GM21529 (cell line): Measurements from ENCODE around the gene BOD1.

Source experiments
- ATAC-seq: cut with Tn5 transposase; IDR thresholded peaks from one replicate; pipeline ENCODE4 v1.9.1; 2021; ENCODE audit not compliant: unreplicated experiment

BOD1 gene

DNA sequence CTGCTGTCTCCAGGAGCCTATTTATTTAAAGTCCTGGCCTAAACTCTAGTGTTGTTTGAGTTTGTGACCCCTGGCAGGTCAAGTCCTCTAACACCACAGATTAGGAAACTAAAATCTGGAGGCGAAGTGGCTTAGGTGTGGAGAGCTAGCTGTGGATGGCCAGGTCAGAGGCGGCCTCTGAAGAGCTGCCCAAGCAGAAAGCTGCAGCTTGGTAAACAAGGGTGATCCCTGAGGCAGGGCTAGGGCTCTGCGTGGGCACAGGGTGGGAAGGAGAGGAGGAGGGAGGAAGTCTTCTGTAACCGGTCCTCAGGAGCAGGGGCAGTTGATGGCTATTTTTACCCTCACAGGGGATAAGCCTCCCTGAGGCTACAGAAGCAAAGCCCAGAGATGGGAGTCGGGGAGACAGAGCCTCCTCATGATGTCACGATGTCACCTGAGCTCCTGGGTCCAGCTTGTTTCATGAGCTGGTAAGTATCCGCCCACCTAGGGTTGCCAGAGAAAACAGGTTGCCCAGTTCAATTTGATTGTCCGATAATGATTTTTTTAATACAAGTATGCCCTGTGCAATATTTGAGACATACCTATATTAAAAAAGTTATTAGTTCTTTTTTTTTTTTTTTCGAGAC, 25.9 kb upstream of the BOD1 start:
- no peak for ATAC-seq

DNA sequence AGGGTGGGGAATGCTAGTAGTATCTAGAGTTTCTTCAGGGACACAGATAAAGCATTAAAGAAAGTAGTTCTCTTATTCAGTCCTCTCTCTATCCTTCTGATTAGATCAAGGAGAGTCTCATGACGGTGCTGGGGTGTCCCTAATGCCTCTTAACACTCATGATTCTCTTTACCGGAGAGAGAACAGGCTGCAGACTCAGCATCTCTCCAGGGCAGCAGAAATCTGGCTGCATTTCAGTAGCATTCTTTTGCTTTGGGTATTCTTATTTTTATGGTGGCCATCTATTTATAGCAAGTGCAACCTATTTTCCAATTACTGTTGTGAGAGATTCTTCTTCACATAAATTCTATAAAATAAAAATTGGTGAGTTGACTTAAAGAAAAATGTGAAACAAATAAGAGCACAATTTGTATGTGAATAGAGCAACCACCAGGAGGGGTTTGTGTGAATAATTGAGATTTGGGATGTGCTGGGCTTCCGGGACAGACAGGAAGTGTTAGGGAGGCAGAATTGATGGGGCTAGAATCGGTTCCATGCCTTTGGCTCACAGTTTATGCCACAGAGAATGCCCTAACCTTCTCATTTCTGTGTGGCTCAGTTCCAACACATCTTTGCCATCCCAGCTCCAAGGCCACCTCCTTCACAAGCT, 23.8 kb upstream of the BOD1 start:
- ATAC-seq = no peak

DNA sequence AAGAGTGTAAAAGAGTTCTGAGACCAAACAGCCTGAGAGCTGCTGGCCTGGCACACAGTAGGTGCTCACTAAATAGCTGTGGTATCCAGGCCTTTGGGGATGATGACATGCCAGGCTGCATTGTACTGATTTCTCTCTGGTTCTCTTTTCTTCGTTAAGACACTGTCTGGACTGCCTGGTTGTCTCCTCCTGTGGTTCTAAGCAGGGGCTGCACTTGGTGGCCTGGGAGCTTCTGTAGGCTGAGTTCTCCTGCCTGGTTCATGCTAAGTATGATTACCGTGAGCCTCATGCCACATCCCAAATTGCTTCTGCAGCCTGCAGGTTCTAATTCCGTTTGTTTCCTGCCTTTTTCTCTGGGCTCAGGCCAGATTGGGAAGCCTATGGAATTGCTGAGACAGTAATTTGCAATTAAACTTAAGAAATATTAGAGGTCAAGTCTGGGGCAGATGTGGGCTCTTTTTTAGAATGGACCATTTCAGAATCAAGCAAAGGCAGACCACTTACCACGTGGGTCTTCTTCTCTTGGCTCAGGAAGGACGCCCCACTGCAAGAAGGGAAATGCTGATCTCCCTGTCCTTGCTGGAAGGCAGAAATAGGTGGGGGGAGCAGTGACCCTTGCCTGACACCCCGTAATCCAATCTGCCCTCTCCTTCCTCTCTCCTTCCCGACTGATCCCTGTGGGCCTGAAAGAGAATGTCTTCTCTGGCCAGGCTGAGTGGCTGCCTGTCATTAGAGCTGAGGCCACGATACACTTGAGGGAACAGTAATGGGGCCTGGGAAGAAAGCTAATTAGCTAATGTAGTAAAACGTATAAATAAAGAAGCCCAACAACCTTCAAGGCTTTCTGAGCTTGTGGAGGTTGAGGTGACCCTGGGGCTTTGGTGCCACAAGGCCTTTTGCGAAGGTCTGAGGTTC, 21.9 kb upstream of the BOD1 start:
- ATAC-seq = no peak

- no peak for ATAC-seq
Measured at GRCh38 chr5:173637340-173637739, 20.9 kb upstream of the BOD1 start.

- ATAC-seq = no peak
Measured at GRCh38 chr5:173634465-173634983, 18.1 kb upstream of the BOD1 start.

DNA sequence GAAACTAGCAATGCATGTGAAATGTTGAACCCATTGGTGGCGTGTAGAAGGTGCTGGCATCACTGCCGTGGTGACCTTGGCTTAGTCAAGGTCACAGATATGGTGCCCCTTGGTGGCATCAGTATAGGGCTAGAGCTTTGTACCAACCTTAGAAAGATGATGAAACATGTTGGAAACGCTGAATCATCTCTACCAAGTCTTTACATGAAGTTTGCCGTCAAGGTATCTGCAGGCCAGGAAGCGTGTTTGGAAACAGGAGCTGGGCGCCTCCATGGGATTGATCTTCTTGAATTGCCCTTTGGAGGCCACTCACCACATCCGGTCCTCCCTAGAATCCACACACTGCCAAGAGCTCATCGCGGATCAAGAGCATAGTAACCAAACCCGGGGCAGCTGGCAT, 16.9 kb upstream of the BOD1 start:
- ATAC-seq = no peak

DNA sequence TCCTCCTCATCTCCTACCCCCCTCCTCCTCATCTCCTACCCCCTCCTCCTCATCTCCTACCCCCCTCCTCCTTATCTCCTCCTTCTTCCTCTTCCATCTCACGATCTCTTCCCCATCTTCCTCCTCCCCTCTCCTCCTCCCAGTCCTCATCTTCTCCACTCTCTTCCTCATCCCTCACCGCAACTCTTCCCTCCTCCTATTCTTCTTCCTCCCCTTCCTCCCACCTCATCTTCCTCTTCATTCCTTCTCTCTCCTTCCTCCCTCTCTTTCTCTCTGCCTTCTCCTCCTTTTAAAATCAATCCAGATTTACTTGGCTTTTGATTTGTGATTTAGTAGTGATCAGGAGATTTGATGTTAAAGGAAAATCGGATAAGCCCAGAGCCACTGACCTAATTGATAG, 15.0 kb upstream of the BOD1 start:
- no peak for ATAC-seq

- no peak for ATAC-seq
Measured at GRCh38 chr5:173630724-173631365, 14.4 kb upstream of the BOD1 start.

DNA sequence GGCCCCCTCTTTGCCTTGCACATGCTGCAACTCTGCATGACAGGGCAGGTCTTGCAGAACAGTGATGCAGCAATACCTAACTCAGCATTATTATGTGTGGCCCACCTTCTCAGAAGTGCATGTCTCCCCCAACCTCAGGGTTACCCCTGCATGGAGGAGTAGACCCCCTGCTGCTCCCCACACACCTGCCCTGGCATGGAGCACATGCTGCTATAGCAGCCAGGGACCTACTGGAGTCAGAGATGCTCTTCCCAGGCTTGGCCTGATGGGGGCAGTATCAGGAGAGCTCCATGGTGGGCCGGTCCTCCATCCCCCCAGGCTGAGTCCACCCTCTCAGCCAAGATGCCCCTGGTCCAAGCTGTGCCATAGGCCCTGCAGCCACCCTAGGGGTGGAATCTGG, 13.2 kb upstream of the BOD1 start:
- ATAC-seq = no peak

DNA sequence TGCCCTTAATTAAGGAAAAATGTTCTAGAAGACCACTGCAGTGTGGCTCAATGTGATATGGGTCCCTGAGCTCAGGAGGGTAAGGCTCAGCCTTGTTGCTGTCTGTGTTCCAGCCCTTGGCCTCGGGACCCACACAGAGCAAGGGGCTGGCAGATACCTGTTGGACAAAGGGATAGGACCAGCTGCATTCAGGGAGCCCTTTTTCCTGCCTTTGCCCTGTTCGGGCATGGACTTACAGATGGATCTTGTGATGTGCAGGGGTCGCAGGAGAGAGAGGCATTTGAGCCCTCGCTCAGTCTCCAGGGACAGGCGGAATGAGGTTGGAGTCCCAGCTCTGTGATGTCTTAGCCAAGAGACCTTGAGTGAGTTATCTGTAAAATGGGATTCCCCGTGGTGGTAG, 12.1 kb upstream of the BOD1 start:
- no peak for ATAC-seq

DNA sequence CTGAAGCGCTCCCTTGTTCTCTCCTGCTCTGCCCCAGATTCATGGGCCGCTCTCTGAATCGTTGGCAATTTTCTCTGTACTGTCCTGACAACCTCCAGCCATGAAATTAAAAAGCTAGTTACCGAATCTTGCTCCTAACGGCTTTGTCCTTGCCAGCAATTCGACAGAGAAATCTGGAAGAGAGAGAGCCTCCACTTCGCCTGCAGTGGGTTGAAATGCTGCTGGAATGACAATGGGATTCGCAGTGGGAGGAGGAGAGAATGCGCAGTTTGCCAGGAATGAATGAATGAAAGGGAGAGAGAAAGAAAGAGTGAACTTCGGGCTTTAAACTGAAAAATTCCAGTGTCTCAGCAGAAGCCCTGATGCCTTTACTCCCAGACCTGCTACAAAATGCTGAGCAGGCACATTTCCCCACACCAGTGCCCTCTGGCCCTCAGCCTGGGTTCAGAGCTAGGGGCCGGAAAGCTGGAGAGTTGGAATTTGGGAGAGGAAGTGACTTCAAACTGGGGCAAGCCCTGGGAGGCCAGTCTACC, 11.5 kb upstream of the BOD1 start:
- ATAC-seq = no peak

- ATAC-seq = no peak
Measured at GRCh38 chr5:173627271-173627670, 10.8 kb upstream of the BOD1 start.

- ATAC-seq = no peak
Measured at GRCh38 chr5:173626505-173626820, 10.0 kb upstream of the BOD1 start.

- peak; percentile 88 for ATAC-seq
Measured at GRCh38 chr5:173625673-173626504, 9.4 kb upstream of the BOD1 start.

DNA sequence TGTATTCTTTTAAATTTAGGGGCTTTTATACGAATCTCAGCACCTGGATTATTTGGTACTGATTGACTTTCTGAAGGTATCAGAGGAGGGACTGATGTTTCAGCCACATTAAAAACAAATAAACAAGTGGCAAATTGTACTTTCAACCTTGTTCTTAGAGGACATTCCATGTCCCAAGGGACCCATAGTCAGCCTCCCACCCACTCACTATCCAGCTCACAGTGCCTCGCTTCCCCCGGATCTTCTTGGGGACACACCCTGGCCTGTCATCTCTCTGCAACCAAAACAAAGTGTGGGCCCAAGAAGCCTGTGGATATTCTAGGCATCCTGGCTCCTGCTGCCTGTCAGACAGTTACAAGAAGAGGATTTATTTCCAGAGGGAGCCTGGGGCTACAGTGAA, 8.8 kb upstream of the BOD1 start:
- ATAC-seq = no peak

DNA sequence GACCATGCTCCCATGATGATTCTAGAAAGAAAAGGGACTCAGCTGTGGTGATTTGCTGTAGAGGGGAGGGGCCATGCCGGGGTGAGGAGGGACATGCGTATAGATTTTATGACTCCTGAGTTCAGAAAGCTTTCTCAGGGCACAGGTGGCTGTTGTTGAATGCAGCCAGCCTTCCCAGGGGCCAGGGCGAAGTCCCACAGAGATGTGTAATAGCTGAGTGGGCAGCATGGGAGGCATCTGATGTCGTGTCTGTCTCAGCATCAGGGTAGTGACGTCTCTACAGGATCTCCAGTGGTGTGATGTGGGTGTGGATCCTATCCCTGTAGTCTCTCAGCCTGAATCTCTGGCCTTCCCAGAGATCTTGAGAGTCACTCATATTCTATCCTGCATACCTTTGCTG, 7.8 kb upstream of the BOD1 start:
- no peak for ATAC-seq

DNA sequence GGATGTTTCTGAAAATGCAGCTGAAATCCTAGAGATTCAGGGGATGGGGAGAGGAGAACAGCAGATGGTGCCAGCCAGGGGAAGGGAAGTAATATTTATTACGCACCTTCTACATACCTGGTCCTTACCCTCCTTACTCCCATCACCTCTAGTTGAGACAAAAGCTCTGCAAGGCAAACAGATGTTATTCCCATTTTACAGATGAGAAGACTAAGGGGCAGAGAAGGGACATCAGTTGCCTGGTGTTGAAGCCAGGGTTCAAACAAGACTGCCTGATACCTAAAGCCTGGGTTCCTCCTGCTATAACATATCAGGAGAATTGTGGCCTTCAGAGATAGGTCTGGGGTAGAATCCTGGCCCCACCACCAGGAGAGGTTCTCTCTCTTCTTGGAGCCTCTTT, 7.3 kb upstream of the BOD1 start:
- no peak for ATAC-seq

- ATAC-seq = no peak
Measured at GRCh38 chr5:173623296-173623771, 6.9 kb upstream of the BOD1 start.

GRCh38 chr5:173622183-173623047, 6.0 kb upstream of the BOD1 start:
- ATAC-seq = no peak
